NCI-H446 (cell line): Measurements from ENCODE around the gene SPTY2D1.

Experiments
- DNase-seq, 2 experiments: peaks; one replicate each; lab custom pipeline; 2025; lab: John Stamatoyannopoulos, UW

The SPTY2D1 gene

DNA sequence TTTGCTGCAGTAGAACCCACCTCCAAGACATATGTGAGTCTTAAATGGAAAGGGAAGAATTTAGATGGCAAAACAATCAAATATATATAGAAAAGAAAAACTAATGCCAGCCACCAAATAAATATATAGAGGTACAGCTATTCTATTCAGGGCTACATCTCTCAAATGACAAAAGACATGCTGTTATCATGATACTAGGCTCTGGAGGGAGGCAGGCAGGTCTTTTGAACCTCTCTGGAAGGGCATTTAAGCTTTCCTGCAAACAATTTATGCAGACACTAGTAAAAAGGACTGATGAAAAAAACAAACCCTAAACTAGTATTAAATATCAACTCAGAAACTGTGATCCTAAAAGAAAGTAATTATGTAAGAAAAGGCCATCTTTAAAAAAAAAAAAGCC, 70.0 kb downstream of the SPTY2D1 start:
- DNase-seq: no peak

DNA sequence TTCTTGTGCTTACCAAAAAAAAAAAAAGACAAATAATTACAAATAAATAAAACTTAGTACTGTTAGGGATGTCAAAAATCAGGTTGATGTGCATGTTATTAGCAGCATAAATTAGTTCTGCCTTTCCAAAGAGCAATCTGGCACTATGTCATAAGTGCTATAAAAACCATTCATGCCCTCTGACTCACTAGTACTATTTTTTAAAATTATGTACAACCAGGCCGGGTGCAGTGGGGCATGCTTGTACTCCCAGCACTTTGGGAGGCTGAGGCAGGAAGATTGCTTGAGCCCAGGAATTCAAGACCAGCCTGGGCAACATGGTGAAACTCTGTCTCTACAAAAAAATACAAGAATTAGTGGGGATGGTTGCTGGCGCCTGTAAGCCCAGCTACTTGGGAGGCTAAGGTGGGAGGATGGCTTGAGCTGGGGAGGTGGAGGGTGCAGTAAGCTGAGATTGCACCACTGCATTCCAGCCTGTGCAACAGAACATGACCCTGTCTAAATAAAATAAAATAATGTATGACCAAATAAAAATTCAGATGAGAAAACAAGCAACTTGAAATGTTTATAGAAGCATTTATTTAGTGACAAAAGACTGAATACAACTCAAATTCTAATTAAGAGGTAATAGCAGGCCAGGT, 70.9 kb downstream of the SPTY2D1 start:
- no peak for DNase-seq
